Brain pericyte (primary cell): ENCODE results near the gene TNN.

Experiments
- DNase-seq: peaks from one replicate; pipeline ENCODE4 v3.0.0-alpha.2; 2012; ENCODE audit warnings: low read depth, low spot score

TNN gene

GRCh38 chr1:175147569-175147968, 79.9 kb downstream of the TNN start:
- DNase-seq = no peak

GRCh38 chr1:175148068-175148467, 80.4 kb downstream of the TNN start:
- no peak for DNase-seq

GRCh38 chr1:175150596-175151319, 83.1 kb downstream of the TNN start:
- DNase-seq = no peak

GRCh38 chr1:175152006-175152652, 84.5 kb downstream of the TNN start:
- DNase-seq = no peak

GRCh38 chr1:175154629-175155472, 87.2 kb downstream of the TNN start:
- no peak for DNase-seq

- DNase-seq = no peak
Observed at GRCh38 chr1:175155473-175155856, 87.8 kb downstream of the TNN start.

- DNase-seq = no peak
Observed at GRCh38 chr1:175155936-175156335, 88.3 kb downstream of the TNN start.

GRCh38 chr1:175157200-175157599, 89.6 kb downstream of the TNN start:
- no peak for DNase-seq

- DNase-seq = no peak
Observed at GRCh38 chr1:175158170-175158591, 90.5 kb downstream of the TNN start.

GRCh38 chr1:175162955-175163354, 95.3 kb downstream of the TNN start:
- DNase-seq = no peak

- DNase-seq = no peak
Observed at GRCh38 chr1:175163702-175164101, 96.1 kb downstream of the TNN start.

- DNase-seq = no peak
Observed at GRCh38 chr1:175164751-175165150, 97.1 kb downstream of the TNN start.

GRCh38 chr1:175166746-175167145, 99.1 kb downstream of the TNN start:
- DNase-seq = no peak

- DNase-seq = no peak
Observed at GRCh38 chr1:175167861-175168260, 100.2 kb downstream of the TNN start.

- no peak for DNase-seq
Observed at GRCh38 chr1:175168782-175169181, 101.1 kb downstream of the TNN start.

- DNase-seq = no peak
Observed at GRCh38 chr1:175169286-175170018, 101.8 kb downstream of the TNN start.

GRCh38 chr1:175171036-175171913, 103.6 kb downstream of the TNN start:
- no peak for DNase-seq

GRCh38 chr1:175172503-175172902, 104.9 kb downstream of the TNN start:
- no peak for DNase-seq

- DNase-seq = no peak
Observed at GRCh38 chr1:175173531-175173930, 105.9 kb downstream of the TNN start.

- no peak for DNase-seq
Observed at GRCh38 chr1:175174309-175175102, 106.9 kb downstream of the TNN start.
